NCI-H1417 treated with DMSO at 0.1 percent for 48 hours (cell line): Measurements from ENCODE around the gene KRT2.

ENCODE experiments used
- DNase-seq: peaks from one replicate; lab custom pipeline; 2025; lab: John Stamatoyannopoulos, UW

Gene KRT2

GRCh38 chr12:52637299-52637698, 14.7 kb downstream of the KRT2 start:
- DNase-seq = no peak

GRCh38 chr12:52636592-52637258, 15.3 kb downstream of the KRT2 start:
- no peak for DNase-seq

- DNase-seq = no peak
Measured at GRCh38 chr12:52636189-52636588, 15.8 kb downstream of the KRT2 start.

- no peak for DNase-seq
Measured at GRCh38 chr12:52634266-52635056, 17.6 kb downstream of the KRT2 start.

- DNase-seq = no peak
Measured at GRCh38 chr12:52633383-52633782, 18.6 kb downstream of the KRT2 start.

GRCh38 chr12:52632656-52633055, 19.4 kb downstream of the KRT2 start:
- DNase-seq = no peak

GRCh38 chr12:52631676-52632459, 20.1 kb downstream of the KRT2 start:
- no peak for DNase-seq

- DNase-seq = no peak
Measured at GRCh38 chr12:52631264-52631663, 20.7 kb downstream of the KRT2 start.

GRCh38 chr12:52630599-52631200, 21.3 kb downstream of the KRT2 start:
- no peak for DNase-seq

GRCh38 chr12:52630008-52630500, 22.0 kb downstream of the KRT2 start:
- no peak for DNase-seq

- no peak for DNase-seq
Measured at GRCh38 chr12:52629281-52630007, 22.6 kb downstream of the KRT2 start.

- no peak for DNase-seq
Measured at GRCh38 chr12:52628841-52629240, 23.2 kb downstream of the KRT2 start.

GRCh38 chr12:52628111-52628507, 23.9 kb downstream of the KRT2 start:
- no peak for DNase-seq

GRCh38 chr12:52627395-52628110, 24.5 kb downstream of the KRT2 start:
- no peak for DNase-seq

- no peak for DNase-seq
Measured at GRCh38 chr12:52622349-52622748, 29.7 kb downstream of the KRT2 start.

GRCh38 chr12:52618866-52619265, 33.1 kb downstream of the KRT2 start:
- DNase-seq = no peak

GRCh38 chr12:52618216-52618615, 33.8 kb downstream of the KRT2 start, which contains the start of gene KRT73:
KRT73 (minus strand) TSS chr12:52618559; CDS start chr12:52618524, 35 bp downstream.
- DNase-seq = no peak

GRCh38 chr12:52617403-52617785, 34.6 kb downstream of the KRT2 start:
- DNase-seq = no peak

- DNase-seq = no peak
Measured at GRCh38 chr12:52616680-52617402, 35.2 kb downstream of the KRT2 start.

GRCh38 chr12:52615912-52616311, 36.1 kb downstream of the KRT2 start:
- DNase-seq = no peak
